Activated CD4-positive, alpha-beta T cell treated with anti-CD3 and anti-CD28 coated beads, Interleukin-2, Interleukin-4, amounts not matched to agents 100 ng/mL and 50 ng/mL, durations not matched to agents 16 hours and 8 hours (primary cell): Measurements from ENCODE around the gene TAF1C.
"Not testable (repeated sequence)": the region's sequence is repeated elsewhere in the genome, so short reads cannot be mapped to it uniquely, and the experiment has no call there.

Experiments
- DNase-seq: peaks from one replicate; pipeline ENCODE4 v3.0.0-alpha.2; 2020; ENCODE audit warnings: low spot score

TAF1C gene

DNA sequence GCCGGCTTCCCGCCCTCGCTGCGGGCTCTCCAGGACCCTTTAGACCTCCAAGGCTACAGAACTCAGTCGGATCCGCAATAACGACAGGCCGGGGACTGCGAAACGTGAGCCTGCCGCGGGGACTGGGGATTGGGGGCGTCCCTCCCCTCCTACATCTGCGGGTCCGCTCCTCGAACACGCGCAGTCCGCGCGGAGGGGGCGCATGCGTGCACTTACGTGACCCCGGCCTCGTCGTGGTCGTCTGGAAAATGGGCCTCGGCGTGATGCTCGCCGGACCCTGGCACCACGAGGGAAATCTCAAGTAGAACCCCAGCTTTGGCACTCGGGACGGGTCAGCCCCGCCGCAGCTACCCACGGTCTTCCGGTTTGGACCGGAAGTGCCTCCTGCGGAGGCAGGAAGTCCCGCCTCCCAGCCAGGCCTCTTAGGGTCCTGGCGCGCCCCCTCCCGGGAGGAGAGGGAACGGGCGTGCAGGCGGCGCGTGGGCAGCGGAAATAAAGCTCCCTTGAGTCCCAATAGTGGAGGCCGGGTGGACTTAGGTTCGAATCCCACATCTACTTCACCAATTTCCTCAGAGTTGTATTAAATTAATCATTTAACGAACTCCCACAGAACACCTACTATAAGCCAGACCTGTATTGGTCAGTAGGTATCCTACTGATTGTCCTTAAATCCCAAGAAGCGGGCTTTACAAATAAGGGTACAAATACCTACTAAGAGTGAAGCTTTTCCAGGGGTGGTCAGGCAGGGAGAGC lies at the start of gene TAF1C:
TSS of gene TAF1C (minus strand) at position 373 of the 753 bp plus-strand sequence. CDS start 2,069 bp downstream, outside the sequence.
- DNase-seq, result peak; percentile 92

GRCh38 chr16:84234321-84235241 lies 47.7 kb upstream of the TAF1C start:
- DNase-seq, result no peak

GRCh38 chr16:84233748-84234147 lies 46.9 kb upstream of the TAF1C start:
- no peak for DNase-seq

DNA sequence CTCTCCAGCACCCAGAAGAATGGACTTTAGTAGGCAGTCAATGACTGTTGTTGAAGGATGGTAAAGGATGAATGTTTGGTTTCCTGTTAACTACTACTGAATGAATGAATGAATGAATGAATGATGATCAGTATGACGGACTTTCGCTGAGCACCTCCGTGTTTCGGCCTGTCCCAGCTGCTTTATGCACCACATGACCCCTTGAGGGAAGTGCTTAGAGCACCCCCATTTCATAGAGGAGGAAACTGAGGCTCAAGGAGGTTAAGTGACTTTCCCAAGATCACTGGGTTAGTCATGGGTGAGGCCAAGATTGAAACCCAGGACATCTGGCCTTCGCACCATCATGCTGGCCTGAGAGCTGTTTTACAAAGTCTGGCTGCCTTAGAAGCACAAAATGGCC lies 46.1 kb upstream of the TAF1C start:
- no peak for DNase-seq

DNA sequence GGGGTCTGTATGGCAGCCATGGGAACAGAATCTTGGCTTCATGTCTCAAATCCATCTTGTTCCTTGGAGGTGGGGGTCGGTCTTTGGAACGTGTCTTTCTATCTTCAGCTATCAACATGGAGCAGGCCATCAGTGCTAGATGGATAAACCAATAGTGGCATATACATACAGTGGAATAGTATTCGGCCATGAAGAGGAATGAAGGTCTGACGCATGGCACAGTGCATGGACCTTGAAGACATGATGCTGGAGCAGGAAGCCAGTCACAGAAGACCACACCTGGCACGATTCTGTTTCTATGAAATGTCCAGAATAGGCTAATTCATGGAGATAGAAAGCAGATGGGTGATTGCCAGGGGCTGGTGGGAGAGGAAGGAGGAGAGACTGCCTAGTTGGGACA lies 45.2 kb upstream of the TAF1C start:
- no peak for DNase-seq

GRCh38 chr16:84229471-84229870 lies 42.6 kb upstream of the TAF1C start:
- DNase-seq, result no peak

DNA sequence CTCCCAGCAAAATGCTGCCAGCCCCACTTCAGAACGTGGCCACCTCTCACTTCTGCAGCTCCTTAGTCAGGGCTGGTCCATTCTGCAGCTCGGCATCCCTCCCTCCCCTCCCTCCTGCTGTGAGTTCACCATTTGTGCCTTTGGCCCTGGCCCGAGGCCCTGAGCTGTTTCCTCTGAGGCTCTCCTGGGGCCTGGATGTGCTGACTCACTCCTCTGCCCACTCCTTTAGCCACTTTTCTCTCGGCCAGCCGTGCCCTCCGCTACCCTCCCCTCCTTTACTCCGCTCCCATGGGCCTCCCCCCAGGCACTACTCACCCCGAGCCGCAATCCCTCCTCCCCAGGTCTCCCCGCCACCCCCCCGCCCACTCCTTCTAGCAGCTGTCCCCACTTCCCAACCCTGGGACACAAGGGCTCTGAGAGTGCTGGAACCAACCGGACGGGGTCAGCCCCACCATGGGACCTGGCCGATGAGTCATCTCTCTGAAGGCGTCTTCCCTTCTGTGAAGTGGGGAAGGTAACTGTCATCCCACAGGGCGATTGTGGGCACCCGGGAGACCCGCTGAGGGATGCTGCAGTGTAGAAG lies 41.5 kb upstream of the TAF1C start:
- no peak for DNase-seq

DNA sequence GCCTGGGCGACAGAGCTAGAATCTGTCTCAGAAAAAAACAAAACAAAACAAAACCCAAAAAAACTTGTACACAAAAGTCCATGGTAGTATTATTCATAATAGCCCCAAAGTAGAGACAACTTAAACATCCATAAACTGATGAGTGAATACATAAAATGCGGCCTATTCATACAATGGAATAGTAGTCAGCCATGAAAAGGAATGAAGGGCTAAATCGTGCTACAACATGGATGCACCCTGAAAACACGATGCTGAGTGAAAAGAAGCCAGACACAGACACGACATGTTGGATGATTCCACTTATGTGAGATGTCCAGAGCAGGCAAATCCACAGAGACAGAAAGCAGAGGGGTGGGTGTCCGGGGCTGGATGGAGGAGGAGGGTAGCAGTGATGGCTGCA lies 40.7 kb upstream of the TAF1C start:
- no peak for DNase-seq

- no peak for DNase-seq
Observed at GRCh38 chr16:84226026-84226425, 39.2 kb upstream of the TAF1C start.

DNA sequence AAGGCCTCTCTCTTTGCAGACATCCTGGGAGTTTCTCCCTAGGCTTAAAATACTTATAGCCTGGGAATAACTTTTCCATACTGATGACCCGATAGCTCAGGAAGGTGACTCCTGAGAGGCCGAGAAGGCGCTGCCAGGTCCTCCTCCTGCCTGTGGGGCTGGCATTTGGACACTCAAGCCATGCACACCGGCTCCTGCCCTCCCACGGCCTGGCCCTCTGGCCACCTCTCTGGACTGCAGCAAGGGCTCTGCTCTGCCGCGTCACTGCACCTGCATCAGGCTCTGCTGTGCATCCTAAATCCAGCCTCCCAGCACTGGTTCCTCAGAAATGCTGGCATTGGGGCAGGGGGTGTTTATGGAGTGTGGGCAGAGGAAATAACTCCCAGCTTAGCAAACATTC lies 38.7 kb upstream of the TAF1C start:
- no peak for DNase-seq

DNA sequence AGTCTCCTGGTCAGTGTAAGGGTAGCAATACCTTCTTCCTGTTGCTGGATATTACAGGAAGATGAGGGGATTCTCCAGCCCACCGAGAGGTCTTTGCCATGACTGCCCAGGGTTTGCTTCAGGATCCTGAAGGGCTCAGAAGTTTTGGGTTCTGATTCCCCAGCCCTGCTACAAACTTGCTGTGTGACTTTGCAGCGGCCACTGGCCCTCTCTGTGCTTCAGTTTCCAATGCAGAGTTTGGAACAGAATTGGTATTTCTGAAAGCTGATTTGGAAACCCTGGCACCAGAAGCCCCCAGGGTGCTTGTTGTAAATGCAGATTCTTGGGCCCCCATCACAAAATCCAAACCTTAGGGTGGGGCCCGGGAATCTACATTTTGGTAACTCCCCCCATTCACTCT lies 38.3 kb upstream of the TAF1C start:
- no peak for DNase-seq

GRCh38 chr16:84224554-84224953 lies 37.7 kb upstream of the TAF1C start:
- no peak for DNase-seq

- DNase-seq, result no peak
Observed at GRCh38 chr16:84223456-84223855, 36.6 kb upstream of the TAF1C start.

DNA sequence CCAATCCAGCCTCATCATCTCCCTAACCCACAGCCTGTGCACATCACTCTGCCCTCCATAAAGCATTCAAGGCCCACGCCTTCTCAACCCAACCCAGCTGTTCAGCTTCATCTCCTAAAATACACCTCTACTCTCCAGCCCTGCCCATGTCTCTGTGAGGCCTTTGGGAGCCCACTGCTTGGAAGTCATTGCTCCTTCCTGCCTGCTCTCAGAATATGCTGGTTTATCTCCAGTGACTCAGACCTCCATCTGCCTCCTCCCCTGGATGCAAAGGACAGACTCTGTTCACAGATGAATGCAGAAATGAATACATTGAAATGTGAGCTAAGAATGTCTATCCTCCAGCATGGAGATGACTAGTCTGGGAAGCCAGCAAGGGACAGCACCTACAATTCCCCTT lies 34.0 kb upstream of the TAF1C start:
- DNase-seq, result no peak

- DNase-seq, result no peak
Observed at GRCh38 chr16:84218956-84219355, 32.1 kb upstream of the TAF1C start.

DNA sequence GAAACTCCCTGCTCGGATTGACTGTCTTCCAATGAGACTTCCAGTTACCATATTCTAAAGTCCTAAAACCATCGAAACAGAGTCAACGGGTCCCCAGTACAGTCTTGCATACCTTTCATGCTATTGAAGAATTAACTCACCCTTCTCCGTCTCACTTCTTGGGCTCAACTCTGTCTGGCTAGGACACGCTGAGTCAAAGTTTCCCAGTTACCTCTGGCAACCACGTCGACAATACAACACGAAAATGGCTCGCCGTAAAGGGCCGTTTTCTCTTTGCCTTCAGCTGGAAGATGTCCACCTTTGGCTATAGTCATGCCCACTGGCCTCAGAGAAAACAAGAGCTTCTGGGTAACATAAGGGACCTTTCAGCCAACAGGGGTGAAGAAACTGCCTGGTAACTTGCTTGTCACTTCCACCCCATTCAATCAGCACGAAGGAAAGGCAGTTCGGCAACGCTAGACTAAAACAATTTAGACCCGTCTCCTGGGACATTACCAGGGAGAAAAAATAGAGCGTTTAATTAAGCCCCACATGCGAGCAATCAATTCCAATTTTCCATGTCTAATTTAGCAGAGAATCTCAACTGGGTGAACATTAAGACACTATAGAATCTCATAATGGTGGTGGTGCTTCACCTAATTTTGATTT lies 31.4 kb upstream of the TAF1C start:
- DNase-seq, result no peak

- DNase-seq, result not testable (repeated sequence)
Observed at GRCh38 chr16:84216144-84216543, 29.3 kb upstream of the TAF1C start.

GRCh38 chr16:84215531-84215930 lies 28.7 kb upstream of the TAF1C start:
- DNase-seq, result no peak

DNA sequence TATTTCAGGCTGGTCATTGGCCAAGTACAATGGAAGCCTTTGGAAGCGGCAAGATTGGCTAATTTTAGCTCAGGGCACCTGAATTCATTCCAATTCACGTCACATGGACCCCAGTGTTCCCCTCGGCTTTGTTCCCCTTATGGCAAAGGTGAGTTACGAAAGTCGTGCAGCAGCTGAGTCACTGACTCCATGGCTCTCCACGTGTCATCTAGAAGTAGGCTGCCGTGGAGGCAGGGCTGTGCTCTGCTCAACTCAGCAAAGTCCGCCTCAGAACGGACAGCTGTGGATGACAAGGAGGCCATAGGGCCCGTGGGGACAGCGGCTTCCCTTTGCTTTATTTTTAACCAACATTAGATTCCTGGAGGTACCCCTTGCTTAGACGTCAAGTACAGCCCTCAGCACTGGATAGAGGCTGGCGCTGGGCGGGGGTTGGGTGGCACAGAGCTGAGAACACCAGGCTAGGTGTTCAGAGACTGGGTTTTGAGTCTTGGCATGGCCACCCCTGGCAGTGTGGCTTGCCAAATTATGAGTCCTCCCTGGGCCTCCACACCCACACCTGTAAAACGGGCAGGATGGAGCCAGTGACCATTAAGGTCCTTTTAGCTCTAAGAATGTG lies 27.7 kb upstream of the TAF1C start:
- DNase-seq, result no peak

- DNase-seq, result no peak
Observed at GRCh38 chr16:84212631-84213030, 25.8 kb upstream of the TAF1C start.

DNA sequence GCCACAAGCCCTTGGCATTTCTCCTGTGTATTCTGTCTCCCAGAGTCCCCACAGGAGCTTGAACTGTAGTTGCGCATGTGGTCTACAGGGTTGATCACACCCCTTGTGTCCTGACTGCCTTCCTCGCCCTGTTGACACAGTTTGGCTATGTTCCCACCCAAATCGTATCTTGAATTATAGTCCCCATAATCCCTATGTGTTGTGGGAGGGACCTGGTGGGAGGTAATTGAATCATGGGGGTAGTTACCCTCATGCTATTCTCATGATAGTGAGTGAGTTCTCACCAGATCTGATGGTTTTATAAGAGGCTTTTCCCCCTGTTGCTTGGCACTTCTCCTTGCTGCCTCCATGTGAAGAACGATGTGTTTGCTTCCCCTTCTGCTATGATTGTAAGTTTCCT lies 25.3 kb upstream of the TAF1C start:
- DNase-seq, result no peak

DNA sequence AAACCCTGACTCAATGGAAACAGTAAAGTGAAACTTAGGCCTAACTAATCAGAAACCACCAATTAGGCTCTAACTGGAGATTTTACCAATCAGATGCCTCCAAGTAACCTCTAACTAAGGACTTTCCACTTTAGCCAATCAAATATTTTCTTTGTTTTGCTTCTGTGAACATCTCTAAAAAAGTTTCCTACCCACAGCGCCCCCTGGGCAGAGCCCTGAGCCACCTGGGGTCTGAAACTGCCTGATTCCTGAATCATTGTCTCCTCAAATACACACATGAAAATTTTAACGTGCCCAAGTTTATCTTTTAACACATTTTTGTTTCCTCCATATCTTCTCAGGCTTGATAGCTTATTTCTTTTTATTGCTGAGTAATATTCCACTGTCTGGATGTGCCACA lies 23.1 kb upstream of the TAF1C start:
- no peak for DNase-seq
